Caco-2 (cell line): ENCODE measurements around the gene ABI3BP. TPM values are rescaled to one million over a fixed set of nuclear protein-coding genes. Genes with fewer than 3 reads are reported as not detected.

ENCODE experiments used
- BruUV-seq: library from RNA; stranded (reverse); fragments of 400-500 nt; replicated peaks from 2 replicates; lab custom pipeline; 2021; lab: Mats Ljungman, UMichigan
- CTCF ChIA-PET: fragments of 300-600 bp; sonication (Branson Sonifier 250); formaldehyde crosslinking; loops from one replicate; lab custom pipeline; 2022; ENCODE audit warnings: antibody characterized with exemption; lab: Charles Lee
- POLR2A ChIA-PET: fragments of 300-600 bp; sonication (Branson Sonifier 250); formaldehyde crosslinking; loops from one replicate; lab custom pipeline; 2022; ENCODE audit warnings: antibody characterized with exemption; lab: Charles Lee
- DNase-seq, 2 experiments: peaks; one replicate each; pipeline versions ENCODE4 v3.0.0 to v3.0.0-alpha.2; 2020 to 2022
- H3K27me3 ChIP-seq: replicated peaks from 2 replicates; pipeline ENCODE4 v1.6.0; 2011; ENCODE audit warnings: low read length; ENCODE audit not compliant: control insufficient read depth, insufficient read depth
- H3K36me3 ChIP-seq: 2 replicates; pipeline ENCODE4 v1.5.1; 2011; ENCODE audit warnings: low read length; ENCODE audit not compliant: control insufficient read depth, insufficient read depth
- H3K4me1 ChIP-seq: fragments of 250-450 bp; sonication (Bioruptor Pico); 2 replicates; pipeline ENCODE4 v1.5.1; 2020; ENCODE audit warnings: mild to moderate bottlenecking
- H3K4me3 ChIP-seq: 2 replicates; pipeline ENCODE4 v1.5.1; 2011; ENCODE audit warnings: low read depth, mild to moderate bottlenecking, control low read depth, low read length
- H3K9me3 ChIP-seq: fragments of 250-450 bp; sonication (Bioruptor Pico); 2 replicates; pipeline ENCODE4 v1.5.1; 2020; ENCODE audit warnings: mild to moderate bottlenecking, moderate library complexity
- H3K27ac Mint-ChIP-seq: one replicate; pipeline ENCODE4 v1.8.0; 2022; ENCODE audit warnings: mixed read lengths; ENCODE audit not compliant: unreplicated experiment
- H3K27me3 Mint-ChIP-seq: one replicate; pipeline ENCODE4 v1.8.0; 2022; ENCODE audit warnings: mixed read lengths; ENCODE audit not compliant: insufficient read depth, unreplicated experiment
- H3K36me3 Mint-ChIP-seq: one replicate; pipeline ENCODE4 v1.8.0; 2022; ENCODE audit warnings: mild to moderate bottlenecking, mixed read lengths; ENCODE audit not compliant: insufficient read depth, unreplicated experiment
- H3K4me1 Mint-ChIP-seq: one replicate; pipeline ENCODE4 v1.8.0; 2022; ENCODE audit warnings: low read depth, mixed read lengths; ENCODE audit not compliant: unreplicated experiment
- H3K4me3 Mint-ChIP-seq: one replicate; pipeline ENCODE4 v1.8.0; 2022; ENCODE audit warnings: mild to moderate bottlenecking, moderate library complexity, mixed read lengths; ENCODE audit not compliant: unreplicated experiment
- H3K9me3 Mint-ChIP-seq: one replicate; pipeline ENCODE4 v1.8.0; 2022; ENCODE audit warnings: mixed read lengths; ENCODE audit not compliant: unreplicated experiment
- CTCF ChIP-seq, 2 experiments: fragments of 200-600 bp in 1 of 2; IDR thresholded peaks; 1 replicate in 1 of 2; 2 replicates in 1 of 2; pipeline versions ENCODE4 v1.5.1 to v1.8.0; 2011 to 2022; ENCODE audit warnings: antibody characterized with exemption in 1 of 2, control low read depth in 1 of 2, inconsistent platforms in 1 of 2, low read depth in 1 of 2, low read length in 1 of 2, mild to moderate bottlenecking in 1 of 2, moderate library complexity in 1 of 2; ENCODE audit not compliant: insufficient read depth in 1 of 2, severe bottlenecking in 1 of 2, unreplicated experiment in 1 of 2
- intact Hi-C: fragments of 100-400 bp; cut with micrococcal nuclease; formaldehyde crosslinking; loops from one replicate; pipeline ENCODE4 v1.10.0; 2022; ENCODE audit not compliant: unreplicated experiment
- total RNA-seq: library from RNA; stranded (reverse); gene quantifications from 2 replicates; pipeline ENCODE4 v1.2.3, GENCODE V29; 2022

Gene ABI3BP
- total RNA-seq, 1 experiment from 2014 or later = not detected

- Histone ChIP-seq H3K4me1 (no peaks in the 10 kb centered on the region), H3K9me3 (no peaks in the 10 kb centered on the region; the same call in 1 of the 2 replicates), H3K27me3 (no peaks in the 10 kb centered on the region), H3K4me3 (no peak overlapping the region), H3K36me3 (no peaks in the 10 kb centered on the region)
- DNase-seq = no peak
- ChIA-PET CTCF (no interaction called here), POLR2A (no interaction called here)
- no TSS peak for BruUV-seq
- peaks cover 2% of the 10 kb centered on the region for H3K27me3 Mint-ChIP-seq
- no peaks in the 10 kb centered on the region for H3K36me3 Mint-ChIP-seq
- no peak overlapping the region for H3K4me3 Mint-ChIP-seq
- no peak overlapping the region for H3K27ac Mint-ChIP-seq
- peaks cover 10% of the 10 kb centered on the region for H3K9me3 Mint-ChIP-seq
- no peaks in the 10 kb centered on the region for H3K4me1 Mint-ChIP-seq
- TF ChIP-seq CTCF (IDR thresholded peaks at IDR 0.05; ENCODE audit: insufficient read depth in 1 of 2, low read depth in 1 of 2, low read length in 1 of 2, severe bottlenecking in 1 of 2, unreplicated experiment in 1 of 2) = no peak
- intact Hi-C loops = no loop called here
These were observed 36.9 kb downstream of the ABI3BP start for GRCh38 chr3:100956276-100956675.

DNA sequence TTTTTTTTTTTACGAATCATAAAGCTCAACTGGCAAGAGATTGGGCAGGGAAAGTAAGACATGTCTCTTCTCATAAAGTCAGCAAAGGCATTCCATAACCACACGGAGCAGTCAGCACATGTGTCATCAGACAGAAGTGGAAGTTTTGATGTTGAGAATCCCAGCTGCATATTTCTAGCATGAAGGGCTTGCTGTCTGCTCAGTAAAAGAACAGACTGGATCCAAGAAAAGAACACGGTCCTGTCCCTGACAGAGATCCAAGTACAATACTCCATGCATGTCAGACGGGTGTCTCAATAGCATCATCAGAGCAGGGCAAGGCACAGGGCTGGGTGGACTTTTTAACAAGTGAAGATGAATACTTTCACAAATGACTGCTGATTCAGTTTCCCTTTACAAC is 38.2 kb downstream of the ABI3BP start:
- CTCF ChIA-PET = no interaction called here
- POLR2A ChIA-PET = no interaction called here
- no peak overlapping the region for H3K4me3 Mint-ChIP-seq
- intact Hi-C loops = no loop called here
- no TSS peak for BruUV-seq
- Histone ChIP-seq H3K4me3 (no peak overlapping the region), H3K4me1 (no peaks in the 10 kb centered on the region), H3K9me3 (no peaks in the 10 kb centered on the region; the same call in 1 of the 2 replicates), H3K27me3 (no peaks in the 10 kb centered on the region), H3K36me3 (no peaks in the 10 kb centered on the region)
- no peak overlapping the region for H3K27ac Mint-ChIP-seq
- DNase-seq = no peak
- peaks cover 4% of the 10 kb centered on the region for H3K9me3 Mint-ChIP-seq
- peaks cover 5% of the 10 kb centered on the region for H3K27me3 Mint-ChIP-seq
- no peaks in the 10 kb centered on the region for H3K4me1 Mint-ChIP-seq
- TF ChIP-seq CTCF (IDR thresholded peaks at IDR 0.05; ENCODE audit: insufficient read depth in 1 of 2, low read depth in 1 of 2, low read length in 1 of 2, severe bottlenecking in 1 of 2, unreplicated experiment in 1 of 2) = no peak
- H3K36me3 Mint-ChIP-seq = no peaks in the 10 kb centered on the region

- TF ChIP-seq CTCF (IDR thresholded peaks at IDR 0.05; ENCODE audit: insufficient read depth in 1 of 2, low read depth in 1 of 2, low read length in 1 of 2, severe bottlenecking in 1 of 2, unreplicated experiment in 1 of 2) = no peak
- intact Hi-C loops = no loop called here
- ChIA-PET POLR2A (no interaction called here), CTCF (no interaction called here)
- no peak overlapping the region for H3K4me3 Mint-ChIP-seq
- Histone ChIP-seq H3K4me3 (no peak overlapping the region), H3K4me1 (no peaks in the 10 kb centered on the region), H3K27me3 (no peaks in the 10 kb centered on the region), H3K9me3 (no peaks in the 10 kb centered on the region), H3K36me3 (no peaks in the 10 kb centered on the region)
- DNase-seq = no peak
- H3K9me3 Mint-ChIP-seq = no peaks in the 10 kb centered on the region
- no peak overlapping the region for H3K27ac Mint-ChIP-seq
- no TSS peak for BruUV-seq
- no peaks in the 10 kb centered on the region for H3K4me1 Mint-ChIP-seq
- peaks cover 5% of the 10 kb centered on the region for H3K27me3 Mint-ChIP-seq
- no peaks in the 10 kb centered on the region for H3K36me3 Mint-ChIP-seq
These were observed 38.9 kb downstream of the ABI3BP start for GRCh38 chr3:100954199-100954935.
